Brain microvascular endothelial cell (primary cell): ENCODE data around the gene TLDC2.

Experiments used
- DNase-seq: peaks from one replicate; pipeline ENCODE4 v3.0.0-alpha.2; 2020
- H3K27ac ChIP-seq: fragments of 250-450 bp; sonication (Bioruptor Pico); 2 replicates; pipeline ENCODE4 v1.5.1; 2020; ENCODE audit warnings: mild to moderate bottlenecking, moderate library complexity
- H3K27me3 ChIP-seq: fragments of 250-450 bp; sonication (Bioruptor Pico); replicated peaks from 2 replicates; pipeline ENCODE4 v1.5.1; 2020; ENCODE audit warnings: mild to moderate bottlenecking
- H3K36me3 ChIP-seq: fragments of 250-450 bp; sonication (Bioruptor Pico); replicated peaks from 2 replicates; pipeline ENCODE4 v1.5.1; 2020; ENCODE audit warnings: mild to moderate bottlenecking
- H3K4me3 ChIP-seq: 2 replicates; pipeline ENCODE4 v1.5.1; 2011; ENCODE audit warnings: low read depth, mild to moderate bottlenecking, control low read depth, low read length, moderate library complexity
- CTCF ChIP-seq: IDR thresholded peaks from 2 replicates; pipeline ENCODE4 v1.5.1; 2011; ENCODE audit warnings: low read depth, mild to moderate bottlenecking, moderate library complexity, low read length, control low read depth, inconsistent platforms; ENCODE audit errors: missing control alignments
- in situ Hi-C: cut with HindIII; loops from 2 replicates; pipeline ENCODE4 v1.10.0; 2017; ENCODE audit warnings: low sequenced_read_pairs, low pct_ligation_motif_present

TLDC2 gene

GRCh38 chr20:36875702-36876472 lies at the start of gene TLDC2:
Gene TLDC2 (plus strand): TSS chr20:36876138. CDS start chr20:36876175, 37 bp downstream.
- in situ Hi-C loops, result no loop called here
- no peak for DNase-seq
- no peak for TF ChIP-seq CTCF

GRCh38 chr20:36826554-36827244 lies 49.2 kb upstream of the TLDC2 start:
- peaks cover 21% of the 10 kb centered on the region for H3K36me3 ChIP-seq
- no peaks in the 10 kb centered on the region for H3K27me3 ChIP-seq
- no peak for TF ChIP-seq CTCF
- DNase-seq, result no peak
- no peak overlapping the region for H3K27ac ChIP-seq
- in situ Hi-C loops, result no loop called here
- H3K4me3 ChIP-seq, result no peak overlapping the region

More at GRCh38 chr20:36875702-36876472, at the start of gene TLDC2:
- Histone ChIP-seq H3K27me3 (no peaks in the 10 kb centered on the region), H3K4me3 (no peak within 1 kb of the TSS), H3K27ac (no peak within 1 kb of the TSS), H3K36me3 (no peaks in the 10 kb centered on the region)

GRCh38 chr20:36827541-36828279 lies 48.2 kb upstream of the TLDC2 start:
- Histone ChIP-seq H3K27me3 (no peaks in the 10 kb centered on the region), H3K36me3 (peaks cover 21% of the 10 kb centered on the region), H3K4me3 (no peak overlapping the region), H3K27ac (no peak overlapping the region)
- no peak for TF ChIP-seq CTCF
- no peak for DNase-seq
- in situ Hi-C loops, result no loop called here

- Histone ChIP-seq H3K4me3 (no peak overlapping the region), H3K27me3 (no peaks in the 10 kb centered on the region), H3K36me3 (peaks cover 11% of the 10 kb centered on the region), H3K27ac (no peak overlapping the region)
- DNase-seq, result no peak
- in situ Hi-C loops, result no loop called here
- TF ChIP-seq CTCF, result peak; percentile 62
Observed at GRCh38 chr20:36830791-36831691, 44.9 kb upstream of the TLDC2 start.

- Histone ChIP-seq H3K27me3 (no peaks in the 10 kb centered on the region), H3K36me3 (peaks cover 7% of the 10 kb centered on the region), H3K27ac (no peak overlapping the region), H3K4me3 (no peak overlapping the region)
- DNase-seq, result no peak
- in situ Hi-C loops, result no loop called here
- TF ChIP-seq CTCF, result no peak
Observed at GRCh38 chr20:36832791-36833190, 43.1 kb upstream of the TLDC2 start.
